PC-3 (cell line): ENCODE measurements around the gene NPY4R2.
"Not testable (repeated sequence)": the region's sequence is repeated elsewhere in the genome, so short reads cannot be mapped to it uniquely, and the experiment has no call there.

Source experiments
- EZH2 ChIP-seq: fragments of 300-600 bp; sonication (generic); IDR thresholded peaks from one replicate; pipeline ENCODE4 v1.6.1; 2017; ENCODE audit warnings: antibody characterized with exemption, mild to moderate bottlenecking, low read length; ENCODE audit not compliant: unreplicated experiment
- TF ChIP-seq, protein P1 (sequence below): fragments of 300-600 bp; sonication (generic); conservative IDR thresholded peaks from 2 replicates; pipeline ENCODE4 v1.5.1; 2017; ENCODE audit warnings: antibody characterized with exemption, low read depth, mild to moderate bottlenecking, low read length

DNA sequence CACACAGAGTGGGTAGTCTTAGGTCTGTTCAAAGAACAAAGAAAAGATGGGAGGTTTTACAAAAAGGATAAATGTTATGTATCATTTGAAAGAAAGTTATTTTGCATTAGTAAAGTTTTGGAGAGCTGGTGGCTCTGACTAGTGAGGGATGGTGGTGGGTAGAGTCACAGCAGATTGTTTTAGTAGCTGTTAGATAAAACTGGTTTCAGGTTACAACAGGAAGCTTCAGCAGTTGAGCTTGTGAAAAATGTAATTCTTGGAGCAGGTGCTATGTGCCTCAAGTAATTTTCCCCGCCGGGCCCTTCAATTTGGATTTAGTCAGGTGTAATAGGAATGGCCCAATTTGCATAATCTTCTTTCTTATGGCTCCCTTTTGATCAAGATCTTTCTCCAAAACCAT, 20.6 kb upstream of the NPY4R2 start:
- TF ChIP-seq, protein P1, sequence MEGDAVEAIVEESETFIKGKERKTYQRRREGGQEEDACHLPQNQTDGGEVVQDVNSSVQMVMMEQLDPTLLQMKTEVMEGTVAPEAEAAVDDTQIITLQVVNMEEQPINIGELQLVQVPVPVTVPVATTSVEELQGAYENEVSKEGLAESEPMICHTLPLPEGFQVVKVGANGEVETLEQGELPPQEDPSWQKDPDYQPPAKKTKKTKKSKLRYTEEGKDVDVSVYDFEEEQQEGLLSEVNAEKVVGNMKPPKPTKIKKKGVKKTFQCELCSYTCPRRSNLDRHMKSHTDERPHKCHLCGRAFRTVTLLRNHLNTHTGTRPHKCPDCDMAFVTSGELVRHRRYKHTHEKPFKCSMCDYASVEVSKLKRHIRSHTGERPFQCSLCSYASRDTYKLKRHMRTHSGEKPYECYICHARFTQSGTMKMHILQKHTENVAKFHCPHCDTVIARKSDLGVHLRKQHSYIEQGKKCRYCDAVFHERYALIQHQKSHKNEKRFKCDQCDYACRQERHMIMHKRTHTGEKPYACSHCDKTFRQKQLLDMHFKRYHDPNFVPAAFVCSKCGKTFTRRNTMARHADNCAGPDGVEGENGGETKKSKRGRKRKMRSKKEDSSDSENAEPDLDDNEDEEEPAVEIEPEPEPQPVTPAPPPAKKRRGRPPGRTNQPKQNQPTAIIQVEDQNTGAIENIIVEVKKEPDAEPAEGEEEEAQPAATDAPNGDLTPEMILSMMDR, result not testable (repeated sequence)
- not testable (repeated sequence) for TF ChIP-seq EZH2
